ENCODE measurements around the gene ATP8B4.
"Not testable (repeated sequence)": the region's sequence is repeated elsewhere in the genome, so short reads cannot be mapped to it uniquely, and the experiment has no call there.

ATP8B4 gene

DNA sequence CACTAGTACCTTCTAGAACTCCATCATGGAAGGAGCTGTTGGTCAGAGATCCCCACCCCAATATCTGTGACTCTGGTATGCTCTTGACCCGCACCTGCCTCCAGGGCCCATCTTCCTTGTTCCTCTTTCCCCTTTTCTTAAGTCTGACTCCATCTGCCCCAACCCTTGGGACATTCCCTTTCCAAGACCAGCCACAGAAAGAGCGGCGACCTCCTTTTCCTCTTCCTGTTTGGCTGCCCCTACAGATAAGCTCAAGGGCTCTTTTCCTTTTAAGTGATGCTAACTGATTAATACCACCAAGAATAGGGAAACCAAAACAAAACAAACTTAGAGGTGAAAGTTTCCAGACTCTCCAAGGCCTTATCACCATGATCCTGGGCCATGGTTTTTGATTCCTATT, 21.9 kb upstream of the ATP8B4 start:
- TF ChIP-seq TAF1 (IDR thresholded peaks at IDR 0.05; ENCODE audit: low read depth, low read length) (no peak), POLR2AphosphoS5 (IDR thresholded peaks at IDR 0.05; ENCODE audit: low read depth, low read length) (no peak), PAX5 (IDR thresholded peaks at IDR 0.05; ENCODE audit: insufficient read depth, low read length, severe bottlenecking) (no peak)
- DNase-seq (ENCODE audit: insufficient read length, low spot score) (no peak), FAIRE-seq (no peak)

DNA sequence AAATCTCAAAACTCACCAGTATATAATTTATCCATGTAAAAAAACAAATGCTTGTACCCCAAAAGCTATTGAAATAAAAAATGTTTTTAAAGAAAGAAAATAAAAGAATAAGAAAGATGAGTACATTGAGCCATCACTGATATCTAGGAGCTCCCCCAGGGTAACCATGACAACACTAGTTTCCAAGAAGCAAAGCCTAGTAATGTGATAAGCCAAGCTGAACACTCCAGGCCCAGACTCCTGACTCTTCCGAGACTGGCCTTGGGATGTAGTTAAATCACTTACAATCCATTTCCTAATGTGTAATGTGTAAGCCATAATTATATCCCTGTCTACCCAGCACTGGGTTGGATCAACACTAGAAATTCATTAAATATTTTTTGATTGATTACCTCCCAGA, 21.1 kb upstream of the ATP8B4 start:
- TF ChIP-seq POU2F2 (IDR thresholded peaks at IDR 0.05; ENCODE audit: low read depth, low read length), result no peak
- no peak for TF ChIP-seq POLR2AphosphoS5 (IDR thresholded peaks at IDR 0.05; ENCODE audit: low read depth, low read length)
- no peak for TF ChIP-seq POLR2A (IDR thresholded peaks at IDR 0.05; ENCODE audit: low read depth, low read length)
- TF ChIP-seq TAF1 (IDR thresholded peaks at IDR 0.05; ENCODE audit: low read depth, low read length), result no peak
- TF ChIP-seq SPI1 (IDR thresholded peaks at IDR 0.05; ENCODE audit: low read depth, low read length), result no peak
- no peak for TF ChIP-seq PAX5 (IDR thresholded peaks at IDR 0.05; ENCODE audit: insufficient read depth, low read length, severe bottlenecking)
- FAIRE-seq (no peak), DNase-seq (ENCODE audit: insufficient read length, low spot score) (no peak)

DNA sequence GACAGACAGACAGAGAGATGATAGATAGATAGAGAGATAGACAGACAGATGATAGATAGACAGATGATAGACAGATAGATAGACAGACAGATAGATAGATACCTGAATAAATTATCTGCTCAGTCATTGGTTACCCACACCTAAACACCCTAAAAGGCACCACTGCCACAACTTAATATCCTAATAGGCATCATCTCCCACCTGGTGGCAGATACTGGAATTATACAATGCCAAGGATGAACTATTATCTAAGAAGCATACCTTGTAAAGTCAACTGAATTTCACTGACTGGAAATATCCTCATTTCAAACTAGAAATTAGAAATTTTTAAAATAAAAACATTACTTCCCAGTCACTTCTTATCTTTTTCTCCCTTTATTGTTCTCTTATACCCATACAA, 19.4 kb upstream of the ATP8B4 start:
- no peak for DNase-seq (ENCODE audit: insufficient read length, low spot score)
- TF ChIP-seq POLR2A (IDR thresholded peaks at IDR 0.05; ENCODE audit: low read depth, low read length) (no peak), PAX5 (IDR thresholded peaks at IDR 0.05; ENCODE audit: insufficient read depth, low read length, severe bottlenecking) (no peak), POLR2AphosphoS5 (IDR thresholded peaks at IDR 0.05; ENCODE audit: low read depth, low read length) (no peak), POU2F2 (IDR thresholded peaks at IDR 0.05; ENCODE audit: low read depth, low read length) (no peak), TAF1 (IDR thresholded peaks at IDR 0.05; ENCODE audit: low read depth, low read length) (no peak), SPI1 (IDR thresholded peaks at IDR 0.05; ENCODE audit: low read depth, low read length) (no peak)
- no peak for FAIRE-seq

DNA sequence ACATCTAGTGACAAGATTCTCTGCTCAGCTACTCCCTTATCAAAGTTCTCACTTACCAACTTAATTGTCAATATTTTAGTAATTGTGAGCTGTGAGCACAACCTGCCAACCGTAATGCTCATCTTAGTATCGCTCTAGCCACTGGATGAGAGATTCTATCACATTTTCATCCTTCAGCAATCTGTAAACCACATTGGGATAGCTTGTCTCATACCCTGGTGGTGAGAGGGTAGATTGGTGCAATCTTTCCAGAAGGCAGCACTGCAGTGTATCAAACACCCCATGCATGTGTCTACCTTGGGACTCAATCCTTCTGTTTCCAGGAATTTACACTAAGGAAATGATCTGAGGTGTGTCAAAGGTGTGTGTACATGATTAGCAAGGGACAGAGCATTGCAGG, 18.9 kb upstream of the ATP8B4 start:
- no peak for TF ChIP-seq POU2F2 (IDR thresholded peaks at IDR 0.05; ENCODE audit: low read depth, low read length)
- FAIRE-seq (no peak), DNase-seq (ENCODE audit: insufficient read length, low spot score) (no peak)

DNA sequence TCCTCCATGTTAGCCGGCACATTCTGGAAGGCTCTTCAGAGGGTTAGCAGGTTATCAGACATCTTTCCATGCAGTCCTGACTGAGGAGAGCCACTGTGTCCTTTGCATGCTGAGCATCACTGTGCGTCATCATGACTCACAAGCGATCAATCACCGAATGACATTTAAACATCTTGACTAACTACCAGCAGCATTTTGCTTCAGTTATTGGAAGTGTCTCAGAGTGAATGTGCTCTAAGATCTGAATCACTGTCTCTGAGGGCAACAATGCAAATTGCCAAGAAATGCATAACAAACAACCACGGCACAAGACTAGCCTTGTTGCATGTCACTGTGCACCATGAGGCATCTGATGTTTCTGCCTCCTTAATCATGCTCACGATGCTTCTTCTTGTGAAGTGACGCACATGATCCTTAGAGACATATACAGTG, 18.3 kb upstream of the ATP8B4 start:
- DNase-seq (ENCODE audit: insufficient read length, low spot score), result no peak
- no peak for TF ChIP-seq POU2F2 (IDR thresholded peaks at IDR 0.05; ENCODE audit: low read depth, low read length)
- TF ChIP-seq SPI1 (IDR thresholded peaks at IDR 0.05; ENCODE audit: low read depth, low read length), result no peak
- no peak for TF ChIP-seq PAX5 (IDR thresholded peaks at IDR 0.05; ENCODE audit: insufficient read depth, low read length, severe bottlenecking)
- TF ChIP-seq POLR2AphosphoS5 (IDR thresholded peaks at IDR 0.05; ENCODE audit: low read depth, low read length), result no peak
- no peak for FAIRE-seq

DNA sequence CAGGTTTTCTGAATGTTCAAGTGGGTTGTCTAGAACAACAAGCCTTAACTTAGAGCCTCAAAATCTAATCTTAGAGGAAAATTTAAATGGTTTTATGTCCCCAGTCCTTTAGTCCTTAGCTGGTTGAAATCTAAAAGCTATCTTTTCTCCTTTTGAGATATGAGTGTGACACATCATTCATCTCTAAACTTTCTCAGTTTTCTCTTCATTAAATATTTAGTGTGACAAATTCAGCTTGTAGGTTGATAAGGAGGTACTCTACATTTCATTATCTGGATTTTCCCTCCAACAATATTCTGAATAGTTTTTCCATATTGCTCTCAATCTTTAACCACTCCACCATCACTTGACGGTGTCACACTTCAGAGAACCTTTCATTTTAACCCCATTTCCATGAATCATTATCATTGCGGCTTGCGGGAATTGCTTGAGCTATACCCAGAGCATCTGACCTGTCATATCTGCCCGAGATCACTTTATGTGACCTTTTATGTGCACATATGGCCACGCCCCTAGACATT, 16.1 kb upstream of the ATP8B4 start:
- no peak for TF ChIP-seq SPI1 (IDR thresholded peaks at IDR 0.05; ENCODE audit: low read depth, low read length)
- TF ChIP-seq PAX5 (IDR thresholded peaks at IDR 0.05; ENCODE audit: insufficient read depth, low read length, severe bottlenecking), result no peak
- TF ChIP-seq POU2F2 (IDR thresholded peaks at IDR 0.05; ENCODE audit: low read depth, low read length), result no peak
- TF ChIP-seq POLR2A (IDR thresholded peaks at IDR 0.05; ENCODE audit: low read depth, low read length), result no peak
- TF ChIP-seq POLR2AphosphoS5 (IDR thresholded peaks at IDR 0.05; ENCODE audit: low read depth, low read length), result no peak
- TF ChIP-seq TAF1 (IDR thresholded peaks at IDR 0.05; ENCODE audit: low read depth, low read length), result no peak
- DNase-seq (ENCODE audit: insufficient read length, low spot score) (no peak), FAIRE-seq (no peak)

DNA sequence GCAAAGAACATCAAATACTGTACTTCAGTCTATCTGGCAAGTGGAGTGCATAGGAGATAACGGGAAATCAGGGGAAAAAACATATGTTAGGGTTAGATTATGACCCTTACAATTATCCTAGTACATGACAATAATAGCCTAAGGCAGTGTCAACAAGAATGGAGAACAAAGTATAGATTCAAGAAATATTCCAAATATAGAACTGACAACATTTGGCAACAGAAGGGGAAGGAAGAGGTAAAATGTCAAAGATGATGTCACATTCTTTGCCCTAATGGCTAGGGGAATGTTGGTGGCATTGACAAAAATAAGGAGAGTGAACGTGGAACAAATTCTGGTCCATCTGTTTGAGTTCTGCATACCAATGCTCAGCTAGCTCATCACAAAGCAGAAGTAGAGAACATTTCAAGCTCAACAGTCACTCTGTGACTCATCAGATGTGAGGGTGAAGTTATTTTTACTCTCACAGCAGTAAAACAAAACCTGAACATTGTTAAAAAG, 15.5 kb upstream of the ATP8B4 start:
- DNase-seq (ENCODE audit: insufficient read length, low spot score) (no peak), FAIRE-seq (no peak)
- TF ChIP-seq POU2F2 (IDR thresholded peaks at IDR 0.05; ENCODE audit: low read depth, low read length) (no peak), POLR2A (IDR thresholded peaks at IDR 0.05; ENCODE audit: low read depth, low read length) (no peak), TAF1 (IDR thresholded peaks at IDR 0.05; ENCODE audit: low read depth, low read length) (no peak), POLR2AphosphoS5 (IDR thresholded peaks at IDR 0.05; ENCODE audit: low read depth, low read length) (no peak), PAX5 (IDR thresholded peaks at IDR 0.05; ENCODE audit: insufficient read depth, low read length, severe bottlenecking) (no peak), SPI1 (IDR thresholded peaks at IDR 0.05; ENCODE audit: low read depth, low read length) (no peak)

DNA sequence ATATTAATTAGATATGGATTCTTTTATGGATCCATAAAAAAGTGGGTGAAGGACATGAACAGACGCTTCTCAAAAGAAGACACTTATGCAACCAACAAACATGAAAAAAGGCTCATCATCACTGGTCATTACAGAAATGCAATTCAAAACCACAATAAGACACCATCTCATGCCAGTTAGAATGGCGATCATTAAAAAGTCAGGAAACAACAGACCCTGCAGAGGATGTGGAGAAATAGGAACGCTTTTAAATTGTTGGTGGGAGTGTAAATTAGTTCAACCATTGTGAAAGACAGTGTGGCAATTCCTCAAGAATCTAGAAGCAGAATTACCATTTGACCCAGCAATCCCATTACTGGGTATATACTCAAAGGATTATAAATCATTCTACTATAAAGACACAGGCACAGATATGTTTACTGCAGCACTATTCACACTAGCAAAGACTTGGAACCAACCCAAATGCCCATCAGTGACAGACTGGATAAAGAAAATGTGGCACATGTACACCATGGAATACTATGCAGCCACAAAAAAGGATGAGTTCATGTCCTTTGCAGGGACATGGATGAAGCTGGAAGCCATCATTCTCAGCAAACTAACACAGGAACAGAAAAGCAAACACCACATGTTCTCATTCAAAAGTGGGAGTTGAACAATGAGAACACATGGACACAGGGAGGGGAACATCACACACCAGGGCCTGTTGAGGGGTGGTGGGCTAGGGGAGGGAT, 13.4 kb upstream of the ATP8B4 start:
- DNase-seq (ENCODE audit: insufficient read length, low spot score); FAIRE-seq: not testable (repeated sequence)

DNA sequence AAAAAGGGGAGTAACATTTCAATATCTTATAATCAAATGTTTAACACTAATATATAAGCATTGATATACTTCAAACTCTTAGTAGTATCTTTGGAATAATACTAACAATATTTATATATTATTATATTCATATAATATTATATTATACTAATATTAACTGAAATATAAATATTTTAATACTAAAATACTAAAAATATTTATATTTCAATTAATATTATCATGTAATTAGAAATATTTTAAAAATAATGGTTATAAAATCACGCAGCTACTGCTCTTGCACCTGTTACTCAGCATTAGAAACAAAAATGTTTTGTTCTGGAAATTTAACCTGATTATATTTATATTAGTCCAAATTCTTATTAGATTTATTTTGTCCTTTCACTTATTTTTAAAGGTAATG, 12.6 kb upstream of the ATP8B4 start:
- no peak for TF ChIP-seq POU2F2 (IDR thresholded peaks at IDR 0.05; ENCODE audit: low read depth, low read length)
- no peak for TF ChIP-seq PAX5 (IDR thresholded peaks at IDR 0.05; ENCODE audit: insufficient read depth, low read length, severe bottlenecking)
- no peak for TF ChIP-seq POLR2AphosphoS5 (IDR thresholded peaks at IDR 0.05; ENCODE audit: low read depth, low read length)
- TF ChIP-seq POLR2A (IDR thresholded peaks at IDR 0.05; ENCODE audit: low read depth, low read length), result no peak
- TF ChIP-seq TAF1 (IDR thresholded peaks at IDR 0.05; ENCODE audit: low read depth, low read length), result no peak
- DNase-seq (ENCODE audit: insufficient read length, low spot score) (no peak), FAIRE-seq (no peak)

DNA sequence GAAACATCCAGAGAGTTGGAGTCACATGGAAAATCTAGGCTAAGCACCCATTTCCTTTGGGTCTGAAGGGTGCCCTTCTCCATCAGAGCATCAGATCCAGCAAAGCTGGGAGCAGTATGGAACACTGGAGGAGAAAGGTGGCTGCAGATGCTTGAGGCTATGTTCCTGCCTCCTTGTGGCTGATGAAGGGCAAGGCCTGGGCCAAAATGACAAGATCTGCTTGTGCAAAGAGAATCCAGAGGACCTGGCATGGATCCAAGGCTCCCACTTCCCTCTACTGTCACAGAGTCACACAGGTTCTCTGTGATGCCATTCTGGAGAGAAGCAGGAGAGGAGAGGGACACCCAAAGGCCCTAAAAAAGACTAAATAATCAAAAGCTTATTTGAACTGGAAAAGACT, 9.2 kb upstream of the ATP8B4 start:
- TF ChIP-seq POU2F2 (IDR thresholded peaks at IDR 0.05; ENCODE audit: low read depth, low read length) (no peak), POLR2AphosphoS5 (IDR thresholded peaks at IDR 0.05; ENCODE audit: low read depth, low read length) (no peak), POLR2A (IDR thresholded peaks at IDR 0.05; ENCODE audit: low read depth, low read length) (no peak), SPI1 (IDR thresholded peaks at IDR 0.05; ENCODE audit: low read depth, low read length) (no peak), TAF1 (IDR thresholded peaks at IDR 0.05; ENCODE audit: low read depth, low read length) (no peak), PAX5 (IDR thresholded peaks at IDR 0.05; ENCODE audit: insufficient read depth, low read length, severe bottlenecking) (no peak)
- DNase-seq (ENCODE audit: insufficient read length, low spot score) (no peak), FAIRE-seq (no peak)
